DMS153 (cell line): ENCODE measurements around the gene CYB561.
"Not testable (repeated sequence)": the region's sequence is repeated elsewhere in the genome, so short reads cannot be mapped to it uniquely, and the experiment has no call there.

Experiments
- DNase-seq: peaks from one replicate; lab custom pipeline; 2025; lab: John Stamatoyannopoulos, UW

Gene CYB561

DNA sequence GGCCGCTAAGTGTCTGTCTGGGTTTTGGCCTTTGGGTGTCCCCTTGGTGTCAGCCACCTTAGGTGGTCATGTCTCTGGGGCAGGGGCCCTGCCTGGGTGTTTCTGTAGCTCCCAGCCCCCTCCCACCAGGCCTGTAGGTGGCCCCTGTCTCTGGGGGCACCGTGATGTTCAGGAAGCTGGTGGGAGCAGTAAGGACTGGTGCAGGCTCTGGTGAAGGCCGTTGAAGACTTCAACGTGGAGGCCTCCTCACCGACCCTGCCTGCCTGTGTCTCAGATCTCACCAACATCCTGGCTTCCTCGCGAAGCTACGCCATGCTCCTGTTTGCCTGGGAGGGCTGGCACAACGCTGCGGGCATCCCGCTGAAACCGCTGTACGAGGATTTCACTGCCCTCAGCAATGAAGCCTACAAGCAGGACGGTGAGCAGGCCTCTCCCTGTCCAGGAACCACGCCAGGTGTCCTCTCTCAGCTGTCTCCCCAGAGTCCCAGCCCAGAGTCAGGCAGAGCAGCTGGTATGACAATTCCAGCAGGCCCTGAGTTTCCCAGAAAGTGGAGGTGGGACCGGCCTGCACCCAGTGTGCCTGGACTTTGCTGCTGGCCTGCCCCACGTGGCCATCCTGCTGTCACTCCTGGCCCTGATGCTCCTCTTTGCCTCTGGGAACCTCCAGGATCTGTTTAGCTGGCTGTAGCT, 33.5 kb upstream of the CYB561 start:
- peak; percentile 62 for DNase-seq

DNA sequence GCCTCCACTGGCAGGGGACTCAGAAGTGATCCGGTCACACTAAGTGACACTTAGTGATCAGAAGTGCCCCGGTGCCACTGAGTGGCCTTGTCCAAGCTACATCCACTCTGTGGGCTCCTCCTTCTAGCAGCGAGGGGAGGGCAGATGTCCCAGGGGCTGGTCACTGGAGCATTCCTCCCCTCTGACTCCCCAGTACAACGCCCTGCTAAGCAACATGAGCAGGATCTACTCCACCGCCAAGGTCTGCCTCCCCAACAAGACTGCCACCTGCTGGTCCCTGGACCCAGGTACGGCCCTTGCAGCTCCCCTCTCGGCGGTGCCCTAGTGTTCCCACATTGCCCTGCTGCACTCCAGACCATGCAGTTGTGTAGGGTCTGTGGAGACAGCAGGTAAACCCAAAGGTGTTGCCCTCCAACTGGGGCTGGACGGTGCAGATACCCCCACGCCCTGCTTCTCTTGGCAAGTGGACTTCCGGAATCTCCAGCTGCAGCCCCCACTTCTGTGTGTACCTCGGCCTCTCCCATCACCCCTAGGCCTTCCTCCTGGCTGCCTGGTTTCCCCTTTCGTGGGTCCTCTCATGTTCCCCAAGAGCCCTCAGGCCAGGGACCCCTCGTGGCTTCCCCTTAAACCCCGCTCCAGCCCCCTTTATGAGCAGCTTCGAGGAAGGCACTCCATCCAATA, 32.8 kb upstream of the CYB561 start:
- peak; percentile 33 for DNase-seq

DNA sequence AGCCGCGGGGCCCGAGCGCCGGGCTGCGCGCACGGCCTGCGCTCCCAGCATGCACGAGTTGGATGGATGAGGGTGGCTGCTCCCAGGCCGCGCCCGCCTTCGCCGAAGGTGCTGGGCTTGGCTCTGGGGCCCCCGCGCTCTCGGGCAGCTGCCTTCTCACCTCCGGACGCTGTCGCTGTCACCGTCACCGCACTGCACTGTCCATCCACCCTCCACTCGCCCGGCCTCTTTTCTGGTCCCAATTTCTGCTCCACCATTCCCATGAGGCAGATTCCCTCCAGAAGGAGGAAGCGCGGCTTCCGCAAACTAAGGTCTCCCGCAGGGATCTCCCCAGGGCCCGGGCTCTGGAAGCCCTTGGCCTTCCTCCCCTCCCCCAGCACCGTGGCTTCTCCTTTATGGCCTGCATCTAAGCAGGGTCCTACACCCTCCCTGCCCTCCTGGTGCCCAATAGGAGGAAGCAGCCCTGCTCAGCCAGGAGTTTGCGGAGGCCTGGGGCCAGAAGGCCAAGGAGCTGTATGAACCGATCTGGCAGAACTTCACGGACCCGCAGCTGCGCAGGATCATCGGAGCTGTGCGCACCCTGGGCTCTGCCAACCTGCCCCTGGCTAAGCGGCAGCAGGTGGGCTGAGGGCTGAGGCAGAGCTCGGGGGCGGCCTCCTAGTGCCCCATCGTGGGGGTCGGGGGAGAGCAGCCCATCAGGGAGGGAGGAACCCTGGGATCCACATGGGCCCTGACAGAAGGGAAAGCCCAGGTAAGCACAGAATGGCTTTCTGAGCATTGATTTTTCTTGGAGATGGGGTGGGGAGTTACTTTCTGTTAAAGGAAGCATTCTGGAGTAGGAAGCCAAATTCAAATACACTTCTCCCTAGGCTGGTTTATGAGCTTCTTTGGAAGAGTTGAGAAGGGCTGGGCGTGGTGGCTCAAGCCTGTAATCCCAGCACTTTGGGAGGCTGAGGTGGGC, 31.7 kb upstream of the CYB561 start:
- DNase-seq, result peak; percentile 24

DNA sequence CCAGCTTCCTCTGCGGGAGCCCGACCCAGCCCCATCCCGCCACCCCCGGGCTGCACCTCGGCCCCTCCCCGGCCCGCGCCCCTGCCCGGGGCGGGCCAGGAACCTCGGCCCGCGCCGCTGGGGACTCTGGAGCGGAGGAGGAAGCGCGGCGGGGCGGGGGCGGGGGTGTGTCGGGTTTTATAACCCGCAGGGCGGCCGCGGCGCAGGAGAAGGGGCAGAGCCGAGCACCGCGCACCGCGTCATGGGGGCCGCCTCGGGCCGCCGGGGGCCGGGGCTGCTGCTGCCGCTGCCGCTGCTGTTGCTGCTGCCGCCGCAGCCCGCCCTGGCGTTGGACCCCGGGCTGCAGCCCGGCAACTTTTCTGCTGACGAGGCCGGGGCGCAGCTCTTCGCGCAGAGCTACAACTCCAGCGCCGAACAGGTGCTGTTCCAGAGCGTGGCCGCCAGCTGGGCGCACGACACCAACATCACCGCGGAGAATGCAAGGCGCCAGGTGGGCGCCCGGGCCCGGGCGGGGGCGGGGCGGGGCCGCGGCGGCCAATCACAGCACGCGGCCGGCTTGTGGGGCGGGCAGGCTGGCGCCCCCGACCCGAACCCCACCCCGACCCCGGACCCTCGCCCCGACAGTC, 30.9 kb upstream of the CYB561 start, which contains the start of gene ACE:
TSS of gene ACE (plus strand) at position 208 of the 626 bp plus-strand sequence. CDS start at position 242, 34 bp downstream.
- peak; percentile 52 for DNase-seq

DNA sequence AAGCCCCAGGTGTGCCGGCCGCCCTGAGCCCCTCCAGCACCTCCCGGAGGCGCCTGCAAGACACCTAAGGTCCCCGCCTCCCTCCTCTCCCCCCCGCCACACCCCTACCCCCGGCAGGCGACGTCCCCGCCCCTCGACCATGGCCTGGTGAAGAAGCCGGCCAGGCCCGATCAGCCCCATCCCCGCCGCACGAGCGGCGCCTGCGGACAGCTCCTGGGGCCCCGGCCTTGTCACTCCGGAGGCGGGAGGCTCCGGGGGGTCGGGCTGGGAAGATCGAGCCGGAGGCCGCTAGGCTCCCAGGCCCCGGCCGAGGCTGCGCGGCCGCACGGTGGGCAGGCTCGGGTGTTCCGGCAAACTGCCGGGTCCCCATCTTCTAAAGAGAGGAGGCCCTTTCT, 30.4 kb upstream of the CYB561 start:
- DNase-seq, result no peak

DNA sequence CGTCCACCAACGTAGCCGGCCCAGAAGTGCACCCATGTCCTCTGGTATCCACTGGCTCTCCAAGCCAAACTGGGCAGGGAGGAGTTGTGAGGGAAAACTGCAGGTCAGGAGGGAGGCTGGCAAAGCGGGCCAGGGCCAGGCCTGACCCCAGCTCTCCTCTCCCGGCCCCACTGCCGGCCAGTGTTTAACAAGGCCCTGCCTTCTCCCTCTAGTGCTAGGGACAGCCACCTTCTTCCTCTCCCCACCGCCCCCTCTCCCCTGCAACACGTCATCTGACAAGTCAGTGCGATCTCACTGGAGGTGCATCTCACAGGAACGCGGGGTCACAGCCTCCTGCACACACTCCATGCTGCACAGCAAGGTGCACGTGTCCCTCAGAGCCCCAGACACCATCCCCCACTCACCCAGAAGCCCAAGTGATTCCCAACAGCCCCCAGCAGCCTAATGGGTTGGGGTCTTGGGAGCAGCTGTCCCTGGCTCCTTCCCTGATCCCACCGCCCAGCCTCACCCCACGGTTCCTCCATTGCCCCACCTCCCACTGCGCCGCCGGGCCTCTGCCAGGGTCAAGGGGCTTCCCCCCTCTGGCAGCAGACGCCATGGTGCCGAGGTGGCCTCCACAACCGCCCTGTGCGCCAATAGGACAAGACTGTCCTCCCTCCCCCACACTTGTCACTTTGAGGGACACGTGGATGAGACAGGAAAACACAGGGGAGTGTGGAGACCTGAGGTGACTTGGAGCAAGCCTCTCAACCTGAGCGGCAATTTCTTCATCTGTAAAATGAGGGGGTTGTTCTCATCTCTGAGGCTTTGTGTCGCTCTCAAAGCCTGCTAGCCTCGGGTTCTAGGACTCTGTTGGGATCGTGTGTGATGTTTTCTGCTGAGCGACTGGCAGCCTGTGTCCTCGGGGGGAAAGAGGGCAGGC, 29.6 kb upstream of the CYB561 start:
- DNase-seq, result no peak

DNA sequence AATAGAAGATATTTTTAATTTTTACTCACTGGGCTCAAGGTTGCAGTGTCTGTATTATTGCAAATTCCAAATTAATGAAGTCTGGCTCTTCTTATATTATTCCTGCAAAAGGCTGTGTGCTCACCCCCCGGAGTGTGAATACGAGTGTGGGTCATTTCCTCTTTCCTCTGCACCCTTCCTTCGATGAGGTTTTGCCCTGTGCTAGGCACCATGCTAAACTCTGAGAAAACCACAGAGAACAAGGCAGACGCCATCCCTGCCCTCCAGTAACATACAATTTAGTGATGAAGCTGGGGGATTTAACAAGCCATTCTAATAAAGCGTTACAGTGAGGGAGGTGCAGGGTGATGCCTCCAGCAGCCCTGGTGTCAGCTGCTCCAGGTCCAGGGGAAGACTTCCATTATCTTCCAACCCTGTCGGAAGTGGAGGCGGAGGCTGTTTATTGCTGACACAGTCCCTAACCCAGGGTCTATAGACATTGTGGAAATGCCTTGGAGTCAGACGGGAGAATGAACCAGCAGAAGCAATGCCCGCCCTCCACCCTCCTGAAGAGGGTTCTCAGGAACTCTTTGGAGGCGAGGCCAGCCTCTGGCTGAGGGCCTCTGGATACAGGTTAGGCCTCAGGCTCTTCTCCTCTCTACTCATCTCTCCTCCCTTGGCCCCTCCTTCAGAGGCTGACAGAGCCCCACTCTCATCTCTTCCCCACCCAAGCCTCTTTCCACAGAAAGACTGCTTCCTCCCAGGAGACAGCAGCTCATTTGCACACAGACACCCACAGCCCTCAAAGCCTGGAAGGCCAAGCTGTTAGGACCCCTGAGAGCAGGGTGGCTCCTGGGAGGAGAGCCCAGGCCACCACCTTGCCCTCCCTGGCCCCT, 28.7 kb upstream of the CYB561 start:
- DNase-seq, result no peak

DNA sequence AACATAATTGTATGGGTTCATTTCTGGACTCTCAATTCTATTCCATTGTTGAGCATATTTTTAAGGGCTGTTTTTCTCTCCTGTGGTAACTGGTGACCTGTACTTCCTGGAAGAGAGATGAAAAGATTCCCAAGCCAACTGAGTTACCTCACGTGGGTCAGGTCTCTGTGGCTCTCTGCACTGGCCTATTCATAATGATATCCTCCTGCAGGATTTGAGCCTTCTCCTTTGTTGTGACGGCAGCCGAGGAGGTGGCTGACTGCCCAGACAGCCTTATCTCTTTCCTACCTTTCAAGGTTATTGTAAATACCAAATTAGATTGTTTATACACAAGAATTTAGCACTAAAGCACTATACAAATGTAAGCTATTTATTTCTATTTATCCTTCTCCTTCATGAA, 28.1 kb upstream of the CYB561 start:
- peak; percentile 70 for DNase-seq

DNA sequence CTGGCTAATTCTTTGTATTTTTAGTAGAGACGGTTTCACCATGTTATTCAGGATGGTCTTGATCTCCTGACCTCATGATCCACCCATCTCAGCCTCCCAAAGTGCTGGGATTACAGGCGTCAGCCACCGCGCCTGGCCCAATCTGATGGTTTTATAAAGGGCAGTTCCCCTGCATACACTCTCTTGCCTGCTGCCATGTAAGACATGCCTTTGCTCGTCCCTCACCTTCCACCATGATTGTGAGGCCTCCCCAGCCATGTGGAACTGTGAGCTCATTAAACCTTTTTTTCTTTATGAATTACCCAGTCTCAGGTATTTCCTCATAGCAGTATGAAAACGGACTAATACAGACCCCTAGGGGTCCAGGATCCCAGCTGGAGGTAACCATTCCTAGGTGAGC, 22.0 kb upstream of the CYB561 start:
- not testable (repeated sequence) for DNase-seq

DNA sequence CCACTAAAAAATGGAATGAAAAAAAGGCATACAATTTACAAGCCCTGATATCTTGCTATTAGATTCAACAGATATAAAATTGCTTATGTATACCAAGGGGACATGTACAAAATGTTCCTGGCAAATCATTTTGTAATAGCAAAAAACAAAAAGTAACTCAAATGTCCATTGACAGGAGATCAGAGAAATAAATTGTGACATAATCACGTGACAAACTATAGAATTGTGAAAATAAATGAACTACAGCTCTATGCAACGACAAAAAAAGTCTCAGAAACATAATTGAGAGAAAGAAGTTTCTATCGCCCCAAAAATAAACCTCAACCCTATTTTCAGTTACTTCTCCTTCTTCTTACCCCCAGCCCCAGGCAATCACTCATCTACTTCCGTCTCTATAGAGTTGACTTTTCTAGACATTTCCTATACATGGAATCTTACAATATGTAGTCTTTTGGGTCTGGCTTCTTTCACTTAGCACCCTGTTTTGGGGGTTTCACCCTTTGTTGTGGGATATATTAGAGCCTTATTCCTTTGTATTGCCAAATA, 18.7 kb upstream of the CYB561 start:
- no peak for DNase-seq

DNA sequence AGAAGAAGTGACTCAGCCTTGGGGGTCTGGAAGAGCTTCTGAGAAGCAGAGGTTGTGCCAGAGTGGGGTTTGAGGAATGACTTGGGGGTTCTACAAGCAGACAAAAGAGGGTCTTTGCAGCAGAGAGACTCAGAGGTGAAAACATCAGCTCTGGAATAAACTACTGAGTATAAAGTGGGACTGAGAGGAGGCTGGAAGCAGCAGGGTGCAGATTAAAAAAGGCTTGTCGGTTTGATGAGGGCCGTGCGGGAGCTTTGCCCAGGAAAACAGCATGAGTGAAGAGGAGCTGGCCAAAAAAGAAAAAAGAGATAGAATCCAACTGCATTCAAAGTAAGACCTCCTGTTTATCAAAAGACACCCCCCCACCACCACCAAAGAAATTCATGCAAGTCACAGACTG, 17.7 kb upstream of the CYB561 start:
- DNase-seq, result no peak

DNA sequence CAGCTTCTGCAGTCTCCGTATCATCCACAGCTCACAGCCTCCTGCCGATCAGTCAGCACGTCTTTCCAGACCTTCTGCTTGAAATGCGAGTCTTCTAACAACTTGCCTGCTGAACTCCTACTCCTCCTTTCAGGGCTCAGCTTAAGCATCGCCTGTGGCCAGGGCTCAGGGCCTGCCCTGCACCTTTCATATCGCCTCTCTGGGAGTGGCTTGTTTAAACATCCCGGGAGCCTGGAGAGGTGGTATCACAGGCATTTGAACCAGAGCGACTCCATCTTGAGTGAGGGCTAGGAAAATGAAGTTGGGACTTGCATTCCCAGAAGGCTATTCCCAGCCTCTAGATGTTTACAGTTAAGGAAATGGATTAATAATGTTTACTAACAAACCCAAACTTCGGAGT, 13.9 kb upstream of the CYB561 start:
- no peak for DNase-seq

DNA sequence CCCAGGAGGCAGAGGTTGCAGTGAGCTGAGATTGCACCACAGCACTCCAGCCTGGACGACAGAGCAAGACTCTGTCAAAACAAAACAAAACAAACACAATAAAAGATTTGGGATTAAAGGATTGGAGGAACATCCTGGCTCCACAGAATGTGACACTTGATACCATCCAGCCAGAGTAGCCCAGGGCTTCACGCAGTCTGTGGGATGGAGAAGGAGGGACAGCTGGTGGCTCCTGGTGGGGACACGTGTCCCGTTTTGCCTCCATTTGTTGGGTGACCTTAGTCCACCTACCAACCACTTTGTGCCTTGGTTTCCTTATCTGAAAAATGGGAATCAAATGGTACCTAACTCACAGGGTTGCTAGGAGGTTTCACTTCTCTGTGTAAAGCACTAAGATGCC, 12.4 kb upstream of the CYB561 start:
- no peak for DNase-seq

DNA sequence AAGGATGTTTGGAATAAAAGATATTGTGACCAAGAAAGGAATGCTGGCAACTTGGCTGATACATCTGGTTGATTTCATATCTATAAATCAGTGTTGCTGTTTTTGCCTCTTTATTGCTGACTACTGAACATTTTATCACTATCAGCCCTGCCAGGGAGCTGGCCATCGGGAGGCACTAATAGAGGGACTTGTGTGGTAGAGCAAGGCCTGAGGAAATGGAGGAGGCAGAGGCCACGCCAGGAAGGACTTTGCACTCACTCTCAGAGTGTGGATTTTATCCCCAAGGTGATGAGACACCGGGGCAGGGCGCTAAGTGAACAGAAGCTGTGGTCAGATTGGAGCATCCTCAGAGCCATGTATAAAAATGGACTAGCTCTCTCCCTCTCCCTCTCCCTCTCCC, 9.3 kb upstream of the CYB561 start:
- no peak for DNase-seq

DNA sequence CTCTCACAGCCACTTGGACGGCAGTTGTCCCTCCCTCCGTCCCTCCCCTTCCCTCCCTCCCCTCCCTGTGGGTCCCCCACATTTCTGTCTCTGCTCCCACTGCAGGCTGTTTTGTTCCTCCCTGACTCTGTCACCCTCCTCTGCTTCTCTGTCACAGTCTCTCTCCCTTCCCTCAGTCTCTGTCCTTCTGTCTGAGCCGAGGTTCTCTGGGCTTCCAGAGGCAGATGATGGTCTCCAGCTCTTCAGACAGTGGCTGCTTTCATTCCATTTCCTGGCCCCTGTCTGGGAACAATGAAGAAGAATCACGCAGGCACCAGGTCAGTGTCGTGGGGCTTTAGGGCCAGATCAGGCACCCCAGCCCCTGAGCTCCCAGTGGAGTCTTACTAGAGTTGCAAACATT, 8.8 kb upstream of the CYB561 start:
- no peak for DNase-seq

DNA sequence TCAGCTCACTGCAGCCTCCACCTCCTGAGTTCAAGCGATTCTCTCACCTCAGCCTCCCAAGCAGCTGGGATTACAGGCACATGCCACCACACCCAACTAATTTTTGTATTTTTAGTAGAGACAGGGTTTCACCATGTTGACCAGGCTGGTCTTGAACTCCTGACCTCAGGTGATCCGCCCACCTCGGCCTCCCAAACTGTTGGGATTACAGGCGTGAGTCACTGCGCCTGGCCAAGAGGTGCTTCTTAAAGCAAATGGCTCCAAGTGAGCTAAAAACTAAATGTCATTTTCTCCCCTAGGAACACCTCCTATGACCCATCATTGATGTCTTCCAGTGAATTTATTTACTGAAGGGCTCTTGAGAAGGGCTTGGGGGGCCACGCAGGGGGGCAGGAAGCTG, 8.3 kb upstream of the CYB561 start:
- not testable (repeated sequence) for DNase-seq

DNA sequence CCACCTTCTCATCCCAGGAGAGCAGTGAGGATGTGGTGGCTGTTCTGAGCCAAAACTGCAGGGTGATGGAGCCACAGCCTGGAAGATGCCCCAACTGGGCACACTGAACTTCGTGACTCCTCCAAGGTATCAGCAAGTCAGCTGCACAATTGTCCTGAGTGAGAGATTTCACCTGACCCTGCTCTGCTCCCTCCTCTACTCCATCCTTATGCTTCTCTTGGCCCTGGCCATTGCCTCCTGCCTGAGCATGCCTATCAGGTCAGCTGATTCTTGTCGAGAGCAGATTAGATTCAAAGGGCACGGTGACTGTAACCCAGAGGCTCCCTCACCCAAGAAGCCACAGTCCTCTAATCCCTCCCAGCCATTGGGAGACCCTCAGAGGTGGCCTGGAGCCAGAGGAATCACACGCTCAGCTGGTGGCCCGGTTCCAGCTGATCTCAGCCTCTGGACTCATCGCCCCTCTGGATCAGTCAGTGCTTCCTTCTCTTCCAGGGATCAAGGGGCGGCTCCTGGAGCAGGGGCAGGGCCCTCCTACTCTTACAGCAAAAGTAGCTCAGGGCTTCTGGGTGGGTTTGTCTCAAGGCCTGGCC, 7.0 kb upstream of the CYB561 start:
- DNase-seq, result no peak

DNA sequence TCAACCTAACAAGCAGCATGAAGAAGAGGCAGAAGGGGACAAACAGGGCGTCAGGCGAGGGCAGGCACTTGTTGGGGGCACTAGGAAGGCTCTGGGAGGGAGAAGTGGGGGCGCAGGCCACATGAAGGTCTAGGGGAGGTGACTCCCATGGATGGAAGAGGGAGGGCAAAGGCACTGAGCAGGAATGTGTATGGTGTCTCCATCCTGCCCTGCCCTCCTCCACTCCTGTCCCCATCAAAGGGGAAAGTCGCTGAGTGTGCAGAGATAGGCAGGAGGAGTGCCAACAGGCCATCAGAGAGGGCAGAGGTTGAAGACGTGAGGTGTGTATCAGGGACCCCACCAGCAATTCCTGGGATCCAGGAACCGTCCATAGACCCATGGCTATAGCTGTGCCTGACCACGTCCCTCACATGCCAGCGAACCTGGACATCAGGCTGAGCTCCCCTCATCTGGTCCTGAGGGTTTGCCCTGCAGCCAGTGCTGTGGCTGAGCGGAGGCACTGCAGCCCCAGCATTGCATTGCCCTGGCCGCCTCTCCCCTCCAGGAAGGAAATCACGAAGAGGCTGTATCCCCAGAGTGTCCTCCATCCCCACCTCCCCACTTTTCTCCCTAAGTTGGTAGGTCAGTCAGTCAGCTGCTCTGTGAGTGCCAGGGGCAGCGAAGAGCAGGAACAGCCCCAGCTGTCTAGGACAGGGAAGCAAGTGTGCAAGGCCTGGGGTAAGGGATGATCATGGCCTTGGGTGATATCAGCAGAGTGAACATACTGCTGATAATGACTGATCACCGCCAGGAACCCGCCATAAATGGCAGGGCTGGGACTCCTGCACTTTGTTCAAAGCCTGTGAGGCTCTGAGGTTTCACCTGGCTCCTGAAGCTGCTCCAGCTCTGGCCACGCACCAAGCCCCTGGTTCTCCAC, 6.2 kb upstream of the CYB561 start:
- DNase-seq, result no peak
